ENCODE measurements around the gene WDFY4. TPM values are rescaled to one million over a fixed set of nuclear protein-coding genes. Genes with fewer than 3 reads are reported as not detected.

Gene WDFY4
- total and polyA plus RNA-seq, 2 of the 4 experiments (the other 2 are of a cell fraction): not detected

- POLR2A ChIA-PET (ENCODE audit: unreplicated experiment): no interaction called here
- no peaks in the 10 kb centered on the region for H4K20me1 ChIP-seq (ENCODE audit: insufficient read depth, low read length)
- H3K18ac ChIP-seq (ENCODE audit: low read depth, low read length): no peak overlapping the region
- H2AK5ac ChIP-seq (ENCODE audit: low read depth, low read length): no peak overlapping the region
- WGBS, 2 experiments (ENCODE audit: extremely low coverage in 2 of 2, insufficient read length in 1 of 2): no CpG with 5 or more reads among the region's 2 CpGs
- BruUV-seq (replicated peaks): no TSS peak
- intact Hi-C loops (cut with micrococcal nuclease): no loop called here
- H3K14ac ChIP-seq (replicated peaks; ENCODE audit: low read depth, low read length): no peak overlapping the region
- no peak overlapping the region for H2BK5ac ChIP-seq (ENCODE audit: low read depth, low read length, poor library complexity, severe bottlenecking)
- CTCF ChIA-PET: no interaction called here
- TF ChIP-seq RCOR1 (IDR thresholded peaks at IDR 0.05; ENCODE audit: insufficient replicate concordance, low read length) (no peak), RAD21 (IDR thresholded peaks at IDR 0.05; ENCODE audit: low read length) (no peak), NFE2L2 (IDR thresholded peaks at IDR 0.05; ENCODE audit: low read depth, low read length) (no peak), CEBPB (IDR thresholded peaks at IDR 0.05; ENCODE audit: low read depth, low read length) (no peak), CTCF (conservative IDR thresholded peaks at IDR 0.05; ENCODE audit: low read depth, low read length) (no peak), MXI1 (IDR thresholded peaks at IDR 0.05; ENCODE audit: borderline replicate concordance, low read depth, low read length) (no peak), BHLHE40 (IDR thresholded peaks at IDR 0.05; ENCODE audit: low read depth, low read length) (no peak), POLR2A (IDR thresholded peaks at IDR 0.05; ENCODE audit: low read depth, low read length) (no peak), USF2 (IDR thresholded peaks at IDR 0.05; ENCODE audit: low read depth, low read length) (no peak), MAFK (IDR thresholded peaks at IDR 0.05; ENCODE audit: low read depth, low read length) (no peak), SMC3 (IDR thresholded peaks at IDR 0.05; ENCODE audit: low read depth, low read length) (no peak), RFX5 (IDR thresholded peaks at IDR 0.05; ENCODE audit: low read depth, low read length) (no peak), CHD1 (IDR thresholded peaks at IDR 0.05; ENCODE audit: low read depth, low read length) (no peak), ELK1 (IDR thresholded peaks at IDR 0.05; ENCODE audit: borderline replicate concordance, low read depth, low read length) (no peak), FOS (IDR thresholded peaks at IDR 0.05; ENCODE audit: low read depth, low read length) (no peak), MAZ (IDR thresholded peaks at IDR 0.05; ENCODE audit: borderline replicate concordance, low read depth, low read length) (no peak)
- no peak overlapping the region for H3K4ac ChIP-seq (ENCODE audit: low read depth, low read length)
- DNase-seq (no peak), ATAC-seq (ENCODE audit: low read depth) (no peak)
- H4K91ac ChIP-seq (ENCODE audit: insufficient read depth, low read depth, low read length): no peak overlapping the region
- H3K9me1 ChIP-seq (ENCODE audit: insufficient read depth, low read length): no peaks in the 10 kb centered on the region
- in situ Hi-C loops (cut with MboI; ENCODE audit: low sequenced_read_pairs): no loop called here
- H4K5ac ChIP-seq (ENCODE audit: low read depth, low read length): no peak overlapping the region
- H3K4me1 ChIP-seq (ENCODE audit: control insufficient read depth, insufficient read depth, low read length): no peaks in the 10 kb centered on the region
- no peak overlapping the region for H2BK15ac ChIP-seq (ENCODE audit: low read depth, low read length)
- dilution Hi-C loops (cut with HindIII; ENCODE audit: low sequenced_read_pairs, unreplicated experiment): no loop called here
- H3K4me2 ChIP-seq (ENCODE audit: low read depth, low read length): no peak overlapping the region
- peaks cover 7% of the 10 kb centered on the region for H3K27me3 ChIP-seq (ENCODE audit: control insufficient read depth, insufficient read depth, low read length)
- H3K9me3 ChIP-seq (ENCODE audit: control insufficient read depth, insufficient read depth, low read length): no peaks in the 10 kb centered on the region
- no peak overlapping the region for H3K23ac ChIP-seq (ENCODE audit: low read depth, low read length)
- H3K9ac ChIP-seq (ENCODE audit: low read depth, low read length): no peak overlapping the region
- no peak overlapping the region for H2AFZ ChIP-seq (replicated peaks; ENCODE audit: low read length, poor library complexity)
- H2AK9ac ChIP-seq (replicated peaks; ENCODE audit: low read depth, low read length, poor library complexity): no peak overlapping the region
- no peaks in the 10 kb centered on the region for H3K79me1 ChIP-seq (ENCODE audit: low read depth in 1 of 2, low read length in 2 of 2)
- H4K8ac ChIP-seq (ENCODE audit: low read depth in 2 of 2, low read length in 2 of 2): no peak overlapping the region
- H2BK120ac ChIP-seq (ENCODE audit: low read depth, low read length): no peak overlapping the region
- no peak overlapping the region for H3K27ac ChIP-seq (ENCODE audit: insufficient read depth, low read length)
- no peaks in the 10 kb centered on the region for H3K36me3 ChIP-seq (ENCODE audit: control insufficient read depth, insufficient read depth, low read length)
- H2BK20ac ChIP-seq (ENCODE audit: low read depth, low read length): no peak overlapping the region
- H3K4me3 ChIP-seq (ENCODE audit: insufficient read depth, low read depth, low read length): no peak overlapping the region
- no peak overlapping the region for H3K56ac ChIP-seq (ENCODE audit: extremely low read depth, insufficient read depth, low read length)
These were observed 101.1 kb downstream of the WDFY4 start for GRCh38 chr10:48785796-48786195.

Data from IMR-90 (cell line).